IPS DF 4.7 (cell line): Measurements from ENCODE around the gene NFIX.

ENCODE experiments used
- DNase-seq: peaks from one replicate; pipeline ENCODE4 v3.0.0-alpha.2; 2013; ENCODE audit warnings: low spot score; ENCODE audit errors: extremely low read depth

NFIX gene

DNA sequence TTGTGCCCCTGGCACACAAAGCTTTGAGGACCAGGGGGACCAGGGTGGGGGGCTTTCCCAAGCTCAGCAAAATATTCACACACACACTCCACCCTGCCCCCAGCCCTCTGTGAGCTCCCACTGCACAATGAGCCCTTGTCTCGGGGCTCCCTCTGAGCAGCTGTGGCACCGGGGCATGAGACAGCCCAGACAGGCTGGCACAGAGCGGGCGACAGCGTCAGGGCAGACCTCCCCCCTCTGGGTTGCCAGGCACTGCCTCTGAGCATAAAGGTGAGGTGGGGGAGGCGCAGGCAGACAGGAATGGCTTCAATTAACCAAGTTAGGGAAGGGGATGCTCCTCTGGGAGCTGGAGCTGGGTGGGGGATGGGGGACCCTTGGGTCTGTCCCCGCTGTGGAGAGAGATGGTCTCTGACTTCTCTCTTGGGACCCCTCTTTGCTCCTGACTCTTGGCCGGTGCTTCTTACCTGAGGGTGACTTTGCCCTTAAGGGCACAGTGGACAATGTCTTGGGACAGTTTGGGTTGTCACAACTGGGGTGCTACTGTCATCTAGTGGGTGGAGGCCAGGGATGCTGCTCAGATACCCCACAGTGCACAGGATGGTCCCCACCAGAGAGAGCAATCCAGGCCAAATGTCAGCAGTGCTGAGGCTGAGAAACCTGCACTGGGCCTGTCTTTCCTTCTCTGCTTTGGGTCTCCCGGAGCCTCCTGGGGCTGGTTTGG is 77.1 kb downstream of the NFIX start:
- DNase-seq = no peak

DNA sequence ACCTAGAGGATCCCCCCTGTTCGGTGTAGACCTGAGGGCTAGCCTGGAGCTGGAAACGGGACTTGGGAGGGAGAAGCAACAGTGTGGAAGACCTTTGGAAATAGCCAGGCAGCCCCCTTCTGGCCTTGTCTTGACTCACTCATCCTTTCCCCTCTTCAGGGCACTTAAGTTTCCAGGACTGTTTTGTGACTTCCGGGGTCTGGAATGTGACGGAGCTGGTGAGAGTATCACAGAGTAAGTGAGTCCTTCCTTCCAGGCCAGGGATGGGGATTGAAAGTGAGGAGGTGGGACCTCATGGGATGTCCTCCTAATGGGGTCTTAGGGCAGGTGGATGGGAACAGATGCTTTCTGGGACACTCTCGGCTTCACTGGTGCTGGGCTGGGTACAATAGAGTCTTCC is 78.0 kb downstream of the NFIX start:
- no peak for DNase-seq

DNA sequence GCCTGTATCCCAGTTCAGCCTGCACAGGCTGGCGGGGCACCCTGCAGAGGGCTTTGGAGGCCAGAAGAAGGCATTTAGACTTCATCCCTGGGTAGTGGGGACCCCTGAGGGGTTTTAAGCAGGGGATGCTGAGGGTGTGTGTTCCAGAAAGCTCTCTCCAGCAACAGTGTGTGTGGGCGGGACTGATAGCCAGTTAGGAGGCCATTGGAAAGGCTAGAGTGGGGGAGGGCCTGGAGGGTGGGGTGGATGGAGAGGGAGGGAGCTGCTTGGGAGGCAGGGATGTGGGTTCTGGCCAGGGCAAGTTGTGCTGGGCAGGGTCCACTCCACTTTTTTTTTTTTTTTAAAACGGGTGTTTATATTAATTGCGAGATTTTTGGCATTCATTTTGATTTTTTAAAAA is 79.1 kb downstream of the NFIX start:
- no peak for DNase-seq

DNA sequence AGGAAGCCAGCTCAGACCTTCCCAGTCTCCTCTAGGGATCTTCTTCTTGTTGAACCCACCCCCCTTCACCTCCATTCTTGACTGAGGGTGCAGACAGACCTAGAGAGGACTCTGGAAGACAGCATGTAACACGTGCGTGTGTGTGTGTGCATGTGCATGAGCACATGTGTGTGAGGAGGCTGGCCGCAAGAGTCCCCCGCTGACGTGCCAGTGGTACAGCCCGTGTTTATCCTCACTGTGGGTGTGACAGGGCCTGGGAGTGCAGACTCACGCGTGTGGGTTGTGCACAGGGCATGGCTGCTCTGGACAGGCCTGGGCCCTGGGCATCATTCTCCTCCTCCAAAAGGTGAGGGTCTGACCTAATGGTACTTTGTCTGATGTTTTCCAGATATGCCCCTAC is 81.0 kb downstream of the NFIX start:
- no peak for DNase-seq

DNA sequence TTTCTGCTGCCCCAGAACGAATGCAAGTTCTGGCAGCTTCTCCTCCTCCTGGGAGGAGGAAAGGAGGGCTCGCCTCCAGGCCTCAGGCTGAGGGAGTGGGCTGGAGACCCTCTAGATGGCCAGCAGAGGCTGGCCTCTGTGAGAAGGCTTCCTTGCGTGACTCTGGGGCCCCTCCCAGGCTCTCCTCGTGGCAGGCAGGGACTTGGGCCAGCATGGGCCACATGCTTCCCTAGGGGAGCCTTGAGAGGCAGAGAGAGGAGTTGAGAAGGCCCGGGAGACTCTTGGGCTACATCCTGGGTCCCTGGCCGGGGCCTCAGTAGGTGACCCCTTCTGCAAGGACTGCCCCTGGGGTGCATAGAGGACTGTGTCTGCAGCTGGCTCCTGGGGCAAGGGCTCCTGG is 81.5 kb downstream of the NFIX start:
- DNase-seq = no peak

DNA sequence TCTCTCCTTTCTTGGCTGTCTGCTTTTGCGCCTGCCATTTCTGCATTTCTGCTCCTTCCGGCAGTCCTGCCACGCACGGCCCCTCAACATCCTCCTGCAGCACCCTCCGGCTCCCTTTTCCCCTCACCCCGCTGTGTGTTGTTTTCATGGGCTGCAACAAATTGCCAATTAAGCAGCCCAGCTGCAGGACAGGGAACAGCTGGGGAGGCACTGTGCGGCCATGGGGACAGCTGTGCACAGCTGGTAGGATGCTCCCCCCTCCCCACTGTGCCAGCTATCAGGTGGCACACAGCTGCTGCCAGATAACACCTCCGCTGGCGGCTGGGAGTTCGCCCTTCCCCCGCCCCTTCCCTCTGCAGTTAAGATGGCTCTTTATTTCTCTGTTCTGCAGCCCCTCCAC is 82.0 kb downstream of the NFIX start:
- no peak for DNase-seq

DNA sequence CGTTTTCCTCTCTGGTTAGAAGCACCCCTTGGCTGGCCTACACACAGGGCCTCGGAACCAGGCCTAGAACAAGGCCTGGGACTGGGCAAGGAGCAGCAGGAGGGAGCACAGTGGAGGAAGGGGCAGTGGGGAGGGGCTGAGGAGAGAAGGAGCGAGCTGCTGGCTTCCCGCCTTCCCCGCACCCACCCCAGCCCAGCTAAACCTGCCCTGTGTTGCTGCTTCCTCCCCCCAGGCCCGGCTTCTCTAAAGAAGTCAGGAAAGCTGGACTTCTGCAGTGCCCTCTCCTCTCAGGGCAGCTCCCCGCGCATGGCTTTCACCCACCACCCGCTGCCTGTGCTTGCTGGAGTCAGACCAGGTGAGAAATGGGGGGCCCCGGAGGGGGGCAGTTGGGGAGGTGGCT is 83.1 kb downstream of the NFIX start:
- DNase-seq = no peak

DNA sequence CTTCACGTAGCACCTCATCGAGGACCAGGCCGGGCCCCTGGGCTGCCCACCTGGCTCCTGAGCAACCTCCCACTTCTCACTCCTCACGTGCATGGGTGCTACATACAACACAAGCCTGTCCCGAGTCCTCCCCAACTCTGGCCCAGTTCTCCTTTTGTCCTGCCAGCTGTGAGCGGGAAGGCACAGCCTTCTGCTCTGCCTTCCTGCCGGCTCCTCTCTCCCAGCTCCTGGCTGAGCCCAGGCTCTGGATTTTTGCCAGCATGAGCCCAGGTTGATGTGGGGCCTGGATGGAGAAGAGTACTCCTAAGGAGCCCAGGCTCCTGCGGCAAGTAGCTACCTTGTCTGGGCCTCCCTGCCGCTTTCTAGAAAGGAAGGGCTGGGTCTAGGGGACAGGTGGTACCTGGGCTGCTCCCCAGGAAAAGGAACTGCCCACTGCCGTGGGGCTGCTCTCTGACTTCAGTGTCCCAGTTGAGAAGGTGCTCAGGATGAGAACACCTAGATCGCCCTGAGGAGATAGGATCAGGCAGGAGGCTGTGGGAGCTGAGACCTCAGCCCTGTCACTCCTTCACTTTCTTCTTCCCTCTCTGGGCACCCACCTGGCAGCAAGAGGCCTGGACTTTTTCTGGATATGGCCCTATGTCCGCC is 83.7 kb downstream of the NFIX start:
- no peak for DNase-seq

DNA sequence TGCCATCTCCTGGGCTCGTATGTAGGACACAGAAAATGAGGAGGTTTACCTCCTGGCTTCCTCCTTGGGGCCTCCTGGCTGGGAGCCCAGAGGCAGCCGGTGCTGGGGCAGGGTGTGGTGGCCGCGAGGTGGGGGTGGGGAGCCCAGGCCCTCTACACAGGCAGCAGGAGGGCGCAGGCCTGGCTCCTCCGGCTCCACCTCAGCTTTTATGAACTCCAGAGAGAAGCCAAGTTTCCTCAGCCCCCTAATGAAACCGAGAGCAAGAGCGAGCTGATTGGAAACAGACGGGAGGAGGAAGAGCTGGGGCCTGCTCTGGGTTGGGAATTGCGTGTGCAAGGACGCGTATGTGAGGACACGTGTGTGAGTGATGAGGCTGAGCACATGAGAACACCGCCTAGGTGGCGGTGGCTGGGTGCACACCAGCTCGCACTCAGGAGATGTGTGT is 84.3 kb downstream of the NFIX start:
- DNase-seq = no peak

DNA sequence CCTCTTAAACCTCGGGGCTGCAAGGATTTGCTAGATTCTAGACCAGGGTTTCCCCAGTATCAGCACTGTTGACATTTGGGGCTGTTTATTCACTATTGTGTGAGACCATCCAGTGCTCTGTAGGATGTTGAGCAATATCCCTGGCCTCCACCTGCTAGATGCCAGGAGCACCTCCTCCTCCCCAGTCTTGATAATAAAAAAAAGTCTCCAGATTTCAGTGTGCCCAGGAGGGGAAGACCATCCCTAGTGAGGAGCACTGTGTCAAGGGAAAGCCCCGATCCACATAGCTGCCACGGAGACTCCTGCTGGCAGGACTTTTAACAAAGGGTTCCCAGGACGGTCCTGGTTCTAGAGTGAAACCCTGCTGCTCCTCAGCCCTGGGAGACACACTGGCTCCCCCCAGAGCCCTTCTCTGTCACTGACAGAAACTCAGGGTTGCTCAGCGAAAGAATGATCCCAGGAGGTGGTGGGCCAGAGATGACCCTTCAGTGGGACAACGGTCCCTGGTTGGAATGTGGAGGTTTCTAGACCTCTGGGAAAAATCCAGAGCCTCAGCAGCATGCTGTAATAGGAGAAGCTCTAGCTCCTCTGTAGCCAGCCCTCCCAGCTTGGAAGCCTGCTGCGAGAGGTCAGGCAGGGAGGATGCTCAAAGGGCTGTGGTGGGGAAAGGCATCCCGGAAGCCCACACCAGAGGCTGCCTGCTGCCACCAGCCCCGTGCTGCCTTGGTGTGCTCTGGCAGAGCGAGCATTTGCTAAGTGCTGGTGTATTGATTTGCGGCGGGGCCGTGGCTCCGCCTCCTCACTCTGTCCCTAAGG is 87.1 kb downstream of the NFIX start:
- DNase-seq = no peak

DNA sequence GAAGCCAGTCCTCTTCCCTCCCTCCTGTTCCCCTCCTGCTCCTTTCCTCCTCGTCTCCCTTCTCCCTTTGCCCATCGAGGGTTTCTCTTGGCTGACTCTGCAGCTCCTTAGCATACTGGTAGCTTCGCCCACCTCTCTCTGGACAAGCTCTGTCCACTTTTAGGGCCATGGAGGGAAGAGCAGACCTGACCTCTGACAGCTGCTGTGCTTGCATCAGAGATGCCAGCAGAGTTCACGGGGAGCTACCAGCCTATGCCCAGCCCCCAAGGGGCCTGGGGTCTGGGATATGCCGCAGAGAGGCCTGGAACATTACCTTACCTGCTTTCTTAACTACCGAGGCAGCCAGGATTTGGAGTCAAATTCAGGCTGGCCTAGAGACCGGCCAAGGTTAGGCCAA is 87.7 kb downstream of the NFIX start:
- no peak for DNase-seq

DNA sequence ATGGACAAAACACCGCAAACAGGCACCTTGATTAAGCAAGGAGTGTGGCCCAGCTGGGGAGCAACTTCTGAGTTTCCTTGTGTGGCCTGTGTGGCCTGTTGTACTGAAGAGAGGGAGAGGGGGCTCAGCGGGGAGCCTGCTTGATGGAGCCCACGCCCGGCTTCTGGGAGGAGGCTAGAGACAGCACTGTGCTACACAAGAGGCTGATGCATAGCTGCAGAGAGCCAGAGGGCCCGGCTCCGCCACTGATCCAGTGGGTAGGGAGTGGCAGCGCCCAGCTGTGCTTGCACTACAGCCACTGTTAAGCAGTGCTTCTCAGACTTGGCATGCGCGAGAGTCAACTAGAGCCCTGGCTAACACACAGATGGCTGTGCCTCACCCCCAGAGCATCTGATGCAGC is 88.4 kb downstream of the NFIX start:
- no peak for DNase-seq

DNA sequence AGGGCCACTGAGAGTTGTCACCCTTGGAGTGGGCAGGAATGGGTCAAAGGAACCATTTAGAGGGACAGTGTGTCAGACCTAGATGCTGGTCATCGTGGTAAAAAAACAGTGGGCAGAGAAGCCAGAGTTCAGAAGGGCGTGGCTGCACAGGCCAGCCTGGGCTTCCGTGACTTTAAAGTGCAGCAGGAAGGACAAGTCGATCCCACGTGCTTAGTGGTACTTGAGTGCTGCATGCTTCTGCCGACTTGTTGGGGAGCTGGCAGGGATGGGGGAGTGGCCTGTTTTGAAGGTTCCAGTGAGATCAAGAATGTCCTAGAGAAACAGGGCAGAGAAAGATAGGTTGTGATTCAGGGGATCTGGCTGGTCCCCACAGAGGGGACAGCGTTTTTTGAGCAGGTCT is 90.4 kb downstream of the NFIX start:
- no peak for DNase-seq

DNA sequence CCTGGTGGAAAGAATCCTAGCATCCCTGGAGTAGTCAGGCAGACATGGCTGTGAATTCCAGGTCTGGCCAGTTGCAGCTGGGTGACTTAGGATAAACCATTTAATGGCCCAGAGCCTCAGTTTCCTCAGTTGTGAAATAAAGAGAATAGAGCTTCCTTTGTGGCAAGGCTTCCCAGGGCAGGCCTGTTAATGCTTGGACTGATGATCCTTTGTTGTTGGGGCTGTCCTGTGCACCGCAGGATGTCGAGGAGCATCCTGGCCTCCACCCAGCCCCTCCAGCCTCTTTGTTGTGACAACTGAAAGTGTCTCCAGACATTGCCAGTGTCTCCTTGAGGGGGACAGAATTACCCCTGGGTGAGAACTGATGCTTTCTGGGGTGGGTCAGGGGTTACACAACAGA is 91.1 kb downstream of the NFIX start:
- no peak for DNase-seq

DNA sequence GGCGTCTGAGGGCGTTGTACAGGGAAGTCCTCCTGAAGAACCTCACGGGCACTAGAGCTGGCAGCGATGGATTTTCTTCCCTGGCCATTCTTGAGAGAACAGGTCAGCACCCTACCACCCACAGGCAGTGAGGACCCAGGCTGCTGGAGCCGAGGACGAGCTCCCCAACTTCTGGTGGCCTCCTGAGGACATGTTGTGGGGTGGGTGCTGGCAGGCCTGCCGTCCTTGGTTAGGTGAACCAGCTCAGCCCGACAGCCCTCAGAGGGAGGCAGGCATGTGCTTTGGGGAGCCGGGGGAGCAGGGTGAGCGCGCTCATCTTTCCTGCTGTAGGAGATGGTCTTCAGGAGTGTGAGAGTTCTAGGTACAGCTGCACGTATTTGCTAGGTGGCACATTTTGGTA is 92.0 kb downstream of the NFIX start:
- no peak for DNase-seq

DNA sequence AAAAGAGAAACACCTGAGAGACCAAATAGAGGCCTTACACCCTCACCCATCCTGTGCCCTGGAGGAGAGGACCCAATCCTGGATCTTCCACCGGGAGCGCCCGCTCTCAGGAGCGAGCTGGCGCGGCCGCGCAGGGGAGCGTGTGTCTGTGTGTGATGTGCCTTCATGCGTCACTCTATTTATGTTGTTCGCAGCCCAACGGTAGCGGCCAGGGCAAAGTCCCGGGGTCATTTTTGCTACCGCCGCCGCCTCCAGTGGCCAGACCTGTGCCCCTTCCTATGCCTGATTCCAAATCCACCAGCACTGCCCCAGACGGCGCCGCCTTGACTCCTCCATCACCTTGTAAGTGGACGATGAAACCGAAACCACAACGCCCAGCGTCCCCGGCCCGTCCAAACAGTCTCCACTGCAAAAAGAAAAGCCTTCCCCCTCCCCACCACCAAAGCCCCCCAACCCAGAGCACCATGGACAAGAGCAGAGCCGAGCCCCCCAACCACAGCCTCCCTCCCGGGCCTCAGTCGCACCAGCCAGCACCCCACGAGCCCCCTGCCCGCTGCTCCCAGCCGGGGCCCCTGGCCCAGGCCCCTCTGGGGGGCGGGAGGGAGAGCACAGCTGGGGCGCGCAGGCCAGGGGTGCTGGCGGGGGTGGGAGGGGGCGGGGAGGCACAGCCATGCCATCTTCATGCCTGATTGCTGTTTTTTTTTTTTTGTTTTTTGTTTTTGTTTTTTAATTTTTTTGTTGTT is 92.7 kb downstream of the NFIX start:
- DNase-seq = no peak

DNA sequence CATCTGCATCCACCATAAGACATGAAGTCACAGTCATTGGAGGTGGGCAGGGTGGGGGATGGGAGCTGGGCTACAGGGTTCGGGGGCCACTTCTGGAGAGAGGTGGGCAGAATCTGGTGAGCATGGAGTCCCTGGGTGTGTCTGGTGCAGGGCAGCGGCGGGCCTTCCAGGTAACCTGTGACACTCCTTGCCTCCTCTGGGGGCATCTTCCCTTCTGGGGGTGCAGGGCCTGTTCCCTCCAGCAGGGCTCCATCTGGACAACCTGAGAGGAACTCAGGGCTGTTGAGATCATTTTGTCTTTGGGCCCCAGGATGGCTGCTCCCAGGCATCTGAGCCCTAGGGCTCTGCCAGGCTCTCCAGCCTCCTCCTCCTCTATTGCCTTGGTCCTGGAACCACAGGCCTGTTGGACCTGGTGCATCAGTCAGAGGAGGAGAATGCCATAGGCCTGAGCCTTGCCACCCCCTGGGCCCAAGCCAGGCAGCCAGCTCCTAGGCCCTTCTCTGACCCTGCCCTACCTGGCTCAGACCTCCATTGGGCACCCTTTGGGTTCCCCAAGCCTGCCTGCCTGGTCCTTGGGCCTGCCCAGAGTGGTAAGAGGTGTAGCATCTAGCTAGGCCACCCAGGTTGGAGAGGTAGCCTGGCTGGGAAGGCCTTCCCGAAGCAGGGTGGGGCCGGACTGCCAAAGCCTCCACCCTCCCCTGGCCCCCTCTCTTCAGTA is 94.0 kb downstream of the NFIX start:
- DNase-seq = no peak

DNA sequence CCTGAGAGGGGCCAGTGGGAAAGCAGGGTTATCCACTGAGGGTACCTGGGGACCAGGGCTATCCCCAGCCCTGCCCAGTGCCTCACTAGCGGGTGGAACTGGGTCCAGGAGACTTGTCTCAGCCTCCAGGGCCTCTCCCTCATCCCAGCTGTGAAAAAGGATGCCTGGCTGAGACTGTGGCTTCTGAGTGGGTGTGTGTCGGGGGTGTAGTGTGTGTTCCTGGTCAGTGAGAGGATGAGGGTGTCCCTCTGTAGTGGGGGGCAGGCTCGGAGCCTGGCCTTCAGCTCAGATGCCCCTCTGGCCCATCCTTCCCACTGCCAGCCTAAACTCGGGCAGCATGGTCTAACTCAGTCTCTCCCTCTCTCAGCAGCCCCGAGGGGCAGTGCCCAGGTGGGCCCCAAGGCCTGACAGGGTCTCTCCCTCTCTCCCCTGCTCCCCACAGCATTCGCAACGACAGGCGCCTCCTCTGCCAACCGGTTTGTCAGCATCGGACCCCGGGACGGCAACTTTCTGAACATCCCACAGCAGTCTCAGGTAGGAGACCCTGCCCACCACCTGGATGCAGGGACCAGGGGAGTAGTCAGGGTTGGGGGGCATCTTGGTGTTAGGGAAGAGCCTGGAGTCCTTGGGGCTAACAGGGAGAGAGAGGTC is 94.7 kb downstream of the NFIX start:
- no peak for DNase-seq

DNA sequence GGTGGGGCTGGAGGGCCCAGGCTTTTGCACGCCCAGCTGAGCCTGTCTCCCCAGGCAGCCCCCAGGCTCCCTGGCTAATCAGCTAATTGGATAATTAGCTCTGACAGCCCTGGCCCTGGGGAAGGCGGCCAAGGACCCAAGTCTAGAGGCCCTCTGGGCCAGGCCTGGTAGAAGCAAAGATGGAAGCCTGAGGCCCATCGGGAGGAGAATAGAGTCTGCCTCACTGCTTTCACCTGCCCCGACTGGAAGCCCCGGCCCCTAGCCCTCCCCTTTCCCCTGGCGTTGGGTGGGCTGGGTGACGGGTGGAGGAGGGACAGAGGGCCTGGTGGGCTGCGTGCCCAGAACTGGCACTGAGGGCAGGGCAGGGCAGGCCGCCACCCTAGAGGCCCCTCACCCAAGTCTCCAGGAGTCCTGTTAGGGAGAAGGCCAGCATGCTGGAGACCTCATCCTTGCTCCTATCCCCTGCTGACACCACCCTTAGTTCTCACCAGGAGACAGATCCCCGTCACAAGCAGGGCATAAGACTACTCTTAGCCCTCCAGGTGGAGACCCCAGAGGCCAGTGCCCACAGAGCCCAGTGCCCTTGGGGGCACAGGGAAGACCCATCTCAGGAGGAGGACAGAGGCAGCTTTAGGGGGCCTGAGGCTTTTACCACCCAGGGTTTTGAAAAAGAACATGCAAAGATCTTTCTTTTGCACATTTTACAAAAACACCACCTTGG is 95.4 kb downstream of the NFIX start:
- no peak for DNase-seq
